ENCODE measurements around the gene GPC5. TPM values are rescaled to one million over a fixed set of nuclear protein-coding genes. Genes with fewer than 3 reads are reported as not detected.

GPC5 gene
- total and polyA plus RNA-seq, 2 donors (not counting 3 experiments of a cell fraction or from before 2014, with no cell fraction given): 0.59 to 0.97 TPM

DNA sequence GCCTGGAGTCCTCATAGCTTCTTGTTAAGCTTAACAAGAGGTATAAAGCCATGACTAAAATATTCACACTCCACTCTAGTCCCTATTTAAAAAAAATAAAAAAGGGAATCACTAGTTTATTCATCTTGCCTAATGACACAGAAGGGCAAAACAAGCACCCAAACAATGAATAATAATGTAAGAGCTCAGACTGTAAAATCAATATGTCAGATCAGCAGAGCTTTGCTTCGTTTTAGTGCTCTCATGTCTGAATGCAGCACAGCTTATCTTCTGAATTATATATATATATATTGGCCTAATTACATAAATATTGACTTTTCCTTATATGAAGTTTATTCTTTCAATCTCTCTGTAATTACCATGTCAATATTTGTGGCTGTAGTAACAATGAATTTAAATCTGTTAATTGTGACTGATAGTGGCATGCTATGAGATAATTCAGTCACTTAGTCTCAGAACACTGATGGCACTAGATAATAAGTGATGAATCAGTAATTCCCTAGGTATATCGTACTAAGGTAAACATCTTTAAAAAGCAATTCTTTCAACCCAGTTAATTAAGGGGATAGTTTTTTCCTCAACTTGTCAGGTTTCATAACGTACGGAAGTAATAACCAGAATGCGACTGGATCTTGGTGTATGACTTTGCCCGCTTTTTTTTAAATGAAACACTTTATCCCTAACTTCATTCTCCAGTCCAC, 1466.3 kb downstream of the GPC5 start:
- intact Hi-C loops (cut with micrococcal nuclease) (no loop called here), dilution Hi-C loops (cut with MboI; ENCODE audit: extremely low pct_ligation_motif_present, low sequenced_read_pairs) (no loop called here)
- H3K27ac ChIP-seq (ENCODE audit: insufficient read depth, low read depth, low read length): no peak overlapping the region
- H3K4me3 ChIP-seq (replicated peaks in 1 of 3; ENCODE audit: insufficient read depth in 1 of 3, low read depth in 1 of 3, low read length in 3 of 3): no peak overlapping the region
- peaks cover 6% of the 10 kb centered on the region for H3K9me3 ChIP-seq (replicated peaks; ENCODE audit: control insufficient read depth, insufficient read depth, low read length)
- DNase-seq (ENCODE audit: low read depth, low spot score) (no peak), FAIRE-seq (no peak)
- H3K9ac ChIP-seq (replicated peaks; ENCODE audit: extremely low read depth, insufficient read depth, low read length): no peak overlapping the region
- no peaks in the 10 kb centered on the region for H3K9me1 ChIP-seq (replicated peaks; ENCODE audit: control insufficient read depth, extremely low read depth, insufficient read depth, low read length)
- H3K36me3 ChIP-seq (ENCODE audit: control insufficient read depth in 2 of 2, extremely low read depth in 1 of 2, insufficient read depth in 2 of 2, low read length in 2 of 2): no peaks in the 10 kb centered on the region
- H4K20me1 ChIP-seq (replicated peaks; ENCODE audit: control insufficient read depth, extremely low read depth, insufficient read depth, low read length): no peaks in the 10 kb centered on the region
- H2AFZ ChIP-seq (ENCODE audit: low read depth, low read length): no peak overlapping the region
- ChIA-PET POLR2A (no interaction called here), CTCF (no interaction called here)
- no peaks in the 10 kb centered on the region for H3K27me3 ChIP-seq (ENCODE audit: control insufficient read depth in 2 of 2, insufficient read depth in 2 of 2, low read length in 2 of 2)
- no TSS peak for BruUV-seq (replicated peaks)
- no peaks in the 10 kb centered on the region for H3K4me1 ChIP-seq (ENCODE audit: control insufficient read depth, extremely low read depth, insufficient read depth, low read length)
- no peak overlapping the region for H3K4me2 ChIP-seq (ENCODE audit: insufficient read depth, low read length)
- H3K79me2 ChIP-seq (ENCODE audit: control insufficient read depth, insufficient read depth, low read length): no peaks in the 10 kb centered on the region
- TF ChIP-seq, protein P1, sequence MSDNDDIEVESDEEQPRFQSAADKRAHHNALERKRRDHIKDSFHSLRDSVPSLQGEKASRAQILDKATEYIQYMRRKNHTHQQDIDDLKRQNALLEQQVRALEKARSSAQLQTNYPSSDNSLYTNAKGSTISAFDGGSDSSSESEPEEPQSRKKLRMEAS (IDR thresholded peaks at IDR 0.05; ENCODE audit: insufficient read depth, insufficient read length): no peak
- TF ChIP-seq GATA2 (IDR thresholded peaks at IDR 0.05; ENCODE audit: insufficient read depth, insufficient read length, low read depth, low read length): no peak
- TF ChIP-seq POLR2A (IDR thresholded peaks at IDR 0.05; ENCODE audit: low read depth, low read length): no peak
- no peak for TF ChIP-seq JUN (IDR thresholded peaks at IDR 0.05; ENCODE audit: borderline replicate concordance, insufficient read depth, insufficient read length, low read depth)
- no peak for TF ChIP-seq MYC (IDR thresholded peaks at IDR 0.05; ENCODE audit: low read depth, low read length)

DNA sequence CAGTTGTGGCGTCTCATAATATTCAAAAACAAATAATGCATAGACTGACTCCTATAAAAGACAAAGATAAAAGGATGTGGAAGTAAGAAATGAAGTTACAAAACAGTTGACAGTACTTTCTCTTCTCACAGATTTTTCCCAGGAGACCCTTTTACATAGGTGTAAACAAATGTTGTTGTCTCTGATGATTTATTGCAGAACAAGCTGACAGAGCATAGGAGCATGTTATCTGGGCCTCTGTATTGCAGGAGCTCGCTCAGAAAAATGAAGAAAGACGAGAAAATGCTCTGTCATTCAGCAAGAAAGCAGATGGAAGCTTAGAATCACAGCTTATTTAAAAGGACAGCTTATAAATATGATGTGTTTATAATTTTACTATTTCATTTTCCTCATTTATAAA, 1474.6 kb downstream of the GPC5 start:
- no peak overlapping the region for H2AFZ ChIP-seq (ENCODE audit: low read depth, low read length)
- H3K36me3 ChIP-seq (ENCODE audit: control insufficient read depth in 2 of 2, extremely low read depth in 1 of 2, insufficient read depth in 2 of 2, low read length in 2 of 2): no peaks in the 10 kb centered on the region
- H3K9me3 ChIP-seq (replicated peaks; ENCODE audit: control insufficient read depth, insufficient read depth, low read length): peaks cover 2% of the 10 kb centered on the region
- dilution Hi-C loops (cut with MboI; ENCODE audit: extremely low pct_ligation_motif_present, low sequenced_read_pairs): no loop called here
- H3K9ac ChIP-seq (replicated peaks; ENCODE audit: extremely low read depth, insufficient read depth, low read length): no peak overlapping the region
- H3K4me1 ChIP-seq (ENCODE audit: control insufficient read depth, extremely low read depth, insufficient read depth, low read length): no peaks in the 10 kb centered on the region
- TF ChIP-seq, protein P1 (IDR thresholded peaks at IDR 0.05; ENCODE audit: insufficient read depth, insufficient read length): no peak
- TF ChIP-seq FOS (IDR thresholded peaks at IDR 0.05; ENCODE audit: borderline replicate concordance, insufficient read depth, low read length): no peak
- no peak for TF ChIP-seq JUN (IDR thresholded peaks at IDR 0.05; ENCODE audit: borderline replicate concordance, insufficient read depth, insufficient read length, low read depth)
- no peak for TF ChIP-seq POLR2A (IDR thresholded peaks at IDR 0.05; ENCODE audit: low read depth, low read length)
- TF ChIP-seq POLR2AphosphoS5 (IDR thresholded peaks at IDR 0.05; ENCODE audit: insufficient read depth, low read depth, low read length): no peak
- TF ChIP-seq EZH2 (IDR thresholded peaks at IDR 0.05; ENCODE audit: borderline replicate concordance, low read depth, low read length, severe bottlenecking): no peak
- H3K4me3 ChIP-seq (replicated peaks in 1 of 3; ENCODE audit: insufficient read depth in 1 of 3, low read depth in 1 of 3, low read length in 3 of 3): no peak overlapping the region
- H3K27ac ChIP-seq (ENCODE audit: insufficient read depth, low read depth, low read length): no peak overlapping the region
- no TSS peak for BruUV-seq (replicated peaks)
- ChIA-PET CTCF (no interaction called here), POLR2A (no interaction called here)
- H4K20me1 ChIP-seq (replicated peaks; ENCODE audit: control insufficient read depth, extremely low read depth, insufficient read depth, low read length): no peaks in the 10 kb centered on the region
- no peak overlapping the region for H3K4me2 ChIP-seq (ENCODE audit: insufficient read depth, low read length)
- no peak for FAIRE-seq
- intact Hi-C loops (cut with micrococcal nuclease): no loop called here
- H3K9me1 ChIP-seq (replicated peaks; ENCODE audit: control insufficient read depth, extremely low read depth, insufficient read depth, low read length): no peaks in the 10 kb centered on the region
- H3K79me2 ChIP-seq (ENCODE audit: control insufficient read depth, insufficient read depth, low read length): no peaks in the 10 kb centered on the region
- no peaks in the 10 kb centered on the region for H3K27me3 ChIP-seq (ENCODE audit: control insufficient read depth in 2 of 2, insufficient read depth in 2 of 2, low read length in 2 of 2)
- DNase-seq (ENCODE audit: low read depth, low spot score): no peak

Data from endothelial cell of umbilical vein (primary cell).